Hematopoietic multipotent progenitor cell treated with erythropoietin and hydrocortisone succinate and interleukin-3 and kit ligand, for 15 days (in vitro differentiated cells): ENCODE data around the gene QRSL1.
"Not testable (repeated sequence)": the region's sequence is repeated elsewhere in the genome, so short reads cannot be mapped to it uniquely, and the experiment has no call there.

Experiments used
- DNase-seq: peaks from one replicate; pipeline ENCODE4 v3.0.0-alpha.2; 2015; ENCODE audit warnings: low spot score

QRSL1 gene

GRCh38 chr6:106626485-106626884, 2.9 kb upstream of the QRSL1 start:
- DNase-seq = no peak

GRCh38 chr6:106627760-106628159, 1.6 kb upstream of the QRSL1 start:
- not testable (repeated sequence) for DNase-seq

GRCh38 chr6:106628658-106629102, 698 bp upstream of the QRSL1 start:
- DNase-seq = no peak

- no peak for DNase-seq
These were observed 433 bp downstream of the QRSL1 start for GRCh38 chr6:106629859-106630163.

DNA sequence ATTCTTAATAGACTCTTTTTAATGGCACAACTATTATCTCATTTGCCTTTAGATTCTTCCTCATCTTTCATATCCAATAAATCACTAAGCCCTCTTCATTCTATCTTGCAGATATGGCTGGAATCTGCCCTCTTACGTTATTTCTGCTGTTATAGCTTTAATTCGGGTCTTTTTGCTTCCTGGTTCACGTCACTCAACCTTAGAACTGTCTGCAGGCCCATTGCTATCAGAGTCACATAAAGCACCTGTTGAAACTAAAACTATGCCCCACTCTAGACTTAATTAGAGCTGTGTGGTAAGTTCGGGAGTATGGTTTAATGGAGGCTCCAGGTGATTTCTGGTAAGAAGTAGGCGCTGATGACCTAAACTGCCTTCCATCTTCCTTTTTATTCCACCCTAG, 988 bp downstream of the QRSL1 start:
- no peak for DNase-seq

DNA sequence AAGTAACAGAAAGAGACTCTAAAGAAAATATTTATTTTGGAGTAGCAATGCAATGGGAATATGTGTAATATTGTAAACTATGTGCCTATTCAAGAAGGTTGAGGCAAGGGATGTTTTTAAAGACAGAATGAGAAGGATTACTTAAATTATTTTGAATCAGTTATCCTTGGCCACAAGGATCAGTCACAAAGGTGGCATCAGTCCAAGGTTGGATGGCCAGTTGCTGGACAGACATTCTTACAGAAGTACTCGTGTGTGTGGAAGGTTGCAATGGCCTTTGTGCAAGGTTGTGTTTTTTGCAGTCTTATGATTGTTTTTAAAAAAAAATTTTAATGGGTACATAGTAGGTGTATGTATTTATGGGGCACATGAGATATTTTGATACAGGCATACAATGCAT, 2.0 kb downstream of the QRSL1 start:
- no peak for DNase-seq

GRCh38 chr6:106634565-106634964, 5.2 kb downstream of the QRSL1 start:
- no peak for DNase-seq

- DNase-seq = no peak
These were observed 7.8 kb downstream of the QRSL1 start for GRCh38 chr6:106637051-106637716.

DNA sequence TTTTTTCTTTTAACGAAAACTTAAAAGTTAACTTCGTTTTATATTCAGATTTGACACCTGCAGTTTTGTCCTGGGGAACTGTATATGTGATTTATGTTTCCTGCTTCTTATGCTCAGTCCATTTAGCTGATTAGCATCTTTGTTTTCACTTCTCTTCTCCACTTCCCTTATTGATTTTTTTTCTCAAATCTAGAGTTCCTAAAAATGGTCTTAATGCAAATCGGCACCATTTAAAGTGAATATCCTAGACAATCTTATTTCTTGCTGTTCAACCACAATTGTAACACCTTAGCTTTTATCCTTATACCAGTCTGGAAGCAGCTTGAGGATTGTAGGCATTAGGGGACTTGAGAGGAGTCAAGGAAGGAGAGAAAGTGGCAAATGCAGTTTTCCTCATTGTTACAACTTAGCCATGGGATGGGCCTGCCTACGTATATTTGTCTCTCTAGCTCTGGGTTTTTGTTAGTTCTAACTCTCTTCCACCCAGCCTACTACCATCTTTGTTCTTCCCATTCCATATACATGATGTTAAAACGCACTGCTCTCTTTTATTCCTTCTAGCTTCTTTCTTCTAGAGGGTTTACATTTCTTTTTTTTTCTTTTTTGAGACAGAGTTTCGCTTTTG, 8.5 kb downstream of the QRSL1 start:
- DNase-seq = no peak

DNA sequence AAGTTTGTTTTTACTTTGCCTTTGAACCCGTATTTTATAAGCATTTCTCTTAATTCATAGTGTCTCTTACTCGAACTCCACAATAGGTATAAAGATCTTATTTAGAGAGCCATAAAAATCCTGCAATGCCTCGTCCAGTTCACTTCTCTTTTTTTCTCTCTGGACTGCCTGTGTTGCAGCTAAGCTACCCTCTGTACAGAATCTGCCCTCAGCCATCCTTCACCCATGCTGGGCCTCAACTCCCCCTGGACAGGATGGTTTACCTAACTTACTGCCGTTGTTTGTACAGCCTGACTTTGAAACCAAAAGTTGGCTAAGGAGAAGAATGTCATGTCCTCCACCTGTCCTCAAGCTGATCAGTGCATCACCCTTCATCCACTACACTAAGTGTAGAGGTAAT, 10.4 kb downstream of the QRSL1 start:
- no peak for DNase-seq

DNA sequence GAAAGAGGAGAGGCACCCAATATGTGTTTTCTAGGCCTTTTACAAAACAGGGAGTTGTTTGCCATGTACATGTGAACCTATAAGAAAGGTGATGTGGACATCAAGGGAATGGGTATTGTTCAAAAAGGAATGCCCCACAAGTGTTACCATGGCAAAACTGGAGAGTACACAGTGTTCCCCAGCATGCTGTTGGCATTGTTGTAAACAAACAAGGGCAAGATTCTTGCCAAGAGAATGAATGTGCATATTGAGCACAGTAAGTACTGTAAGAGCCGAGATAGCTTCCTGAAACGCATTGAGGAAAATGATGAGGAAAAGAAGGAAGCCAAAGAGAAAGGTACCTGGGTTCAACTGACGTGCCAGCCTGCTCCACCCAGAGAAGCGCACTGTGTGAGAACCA, 13.1 kb downstream of the QRSL1 start:
- no peak for DNase-seq

GRCh38 chr6:106643061-106643460, 13.7 kb downstream of the QRSL1 start:
- DNase-seq = no peak

GRCh38 chr6:106648651-106649308, 19.4 kb downstream of the QRSL1 start:
- no peak for DNase-seq

DNA sequence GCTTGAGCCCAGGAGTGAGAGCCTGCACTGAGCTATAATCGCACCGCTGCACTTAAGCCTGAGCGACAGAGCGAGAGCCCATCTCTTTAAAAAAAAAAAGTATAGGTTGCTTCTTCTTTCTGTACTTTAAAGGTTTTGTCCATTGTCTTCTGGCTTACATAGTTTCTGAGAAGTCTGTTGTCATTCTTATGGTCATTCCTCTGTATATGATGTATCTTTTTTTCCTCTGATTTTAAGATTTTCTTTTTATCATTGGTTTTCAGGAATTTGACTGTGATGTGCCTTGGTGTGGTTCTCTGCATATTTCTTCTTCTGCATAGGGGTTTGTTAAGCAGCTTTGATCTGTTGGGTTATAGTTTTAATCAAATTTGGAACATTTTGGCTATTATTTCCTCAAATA, 29.1 kb downstream of the QRSL1 start:
- DNase-seq = no peak

- no peak for DNase-seq
These were observed 30.5 kb downstream of the QRSL1 start for GRCh38 chr6:106659859-106660258.

DNA sequence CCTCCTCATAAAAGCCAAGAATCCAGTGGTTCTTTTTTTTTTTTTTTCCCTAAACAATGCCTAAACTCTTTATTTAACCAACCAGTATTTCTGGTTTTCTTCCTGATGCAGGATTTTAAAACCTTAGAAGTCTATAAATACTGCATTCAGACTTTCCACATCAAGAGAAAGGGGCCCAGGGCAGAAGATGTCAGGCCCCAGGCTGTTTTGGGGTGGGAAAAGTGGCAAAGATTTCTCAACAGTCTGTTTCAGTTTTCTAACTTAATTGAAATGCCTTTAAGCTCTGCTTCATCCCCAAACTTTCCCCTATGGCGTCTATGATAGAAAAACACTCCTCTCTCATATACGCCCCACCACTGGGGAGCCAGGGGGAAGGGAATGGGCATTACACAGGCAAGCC, 33.1 kb downstream of the QRSL1 start:
- DNase-seq = no peak

DNA sequence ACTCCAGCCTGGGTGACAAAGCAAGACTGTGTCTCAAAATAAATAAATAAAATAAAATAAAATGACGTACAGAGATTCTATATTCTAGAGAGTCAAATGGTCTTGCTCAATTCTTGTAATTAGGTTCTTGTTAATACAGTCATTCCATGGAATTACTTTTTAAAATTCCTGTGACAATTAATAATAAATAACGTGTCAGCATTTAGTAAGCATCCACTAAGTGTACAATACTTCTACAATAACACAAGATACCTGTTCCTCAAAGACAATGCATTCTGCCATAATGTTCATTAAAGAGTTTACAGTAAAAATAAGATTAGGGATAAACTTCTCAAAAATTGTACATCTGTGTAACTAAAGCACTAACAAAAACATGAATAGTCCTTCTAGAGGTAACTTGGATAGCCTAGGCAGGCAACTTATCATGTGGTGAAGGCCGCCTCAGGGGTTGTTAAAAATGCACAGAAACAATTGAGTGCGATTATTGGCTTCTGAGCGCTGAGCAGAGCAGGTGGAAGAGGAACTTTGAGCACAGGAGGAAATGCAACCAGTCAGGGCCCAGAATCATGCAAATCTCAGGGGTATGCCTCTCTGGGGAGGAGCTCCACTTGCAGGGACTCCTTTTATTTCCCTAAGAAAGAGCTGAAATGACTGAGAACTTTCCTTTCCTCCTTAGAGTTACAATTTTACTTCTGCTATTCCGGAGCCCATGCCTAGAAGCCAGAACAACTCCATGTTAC, 37.1 kb downstream of the QRSL1 start:
- no peak for DNase-seq

DNA sequence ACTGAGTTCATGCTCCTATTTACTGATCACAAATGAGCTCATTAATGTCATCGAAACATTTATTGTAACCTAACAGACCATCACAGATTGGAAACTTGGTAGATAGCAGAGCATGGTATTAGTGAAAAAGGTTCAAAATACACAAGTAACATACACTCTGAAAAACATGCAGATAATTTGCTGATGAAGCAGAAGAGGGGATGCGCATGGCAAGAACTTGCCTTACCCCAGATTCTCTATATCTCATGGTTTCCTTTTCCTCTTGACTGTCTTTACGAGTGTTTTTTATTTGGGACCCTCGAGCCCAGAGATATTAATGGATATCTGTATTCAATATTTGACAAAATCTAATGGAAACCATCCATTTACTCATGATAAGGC, 37.6 kb downstream of the QRSL1 start:
- no peak for DNase-seq

- DNase-seq = no peak
These were observed 40.9 kb downstream of the QRSL1 start for GRCh38 chr6:106670236-106670635.

- DNase-seq = no peak
These were observed 42.3 kb downstream of the QRSL1 start for GRCh38 chr6:106671651-106672050.

GRCh38 chr6:106674541-106675229, 45.3 kb downstream of the QRSL1 start:
- no peak for DNase-seq

GRCh38 chr6:106677282-106677681, 47.9 kb downstream of the QRSL1 start:
- no peak for DNase-seq
